ENCODE results near the gene IFIT5.

The IFIT5 gene

GRCh38 chr10:89373916-89374711 is 40.3 kb upstream of the IFIT5 start:
- ChIA-PET CTCF (interaction anchor here (1.2 to 1.3 kb wide), 2 partner anchors 10 to 13 kb away, joined by 3 to 4 read pairs; no protein-coding TSS in a partner anchor), POLR2A (no interaction called here)
- no peak for TF ChIP-seq CTCF (IDR thresholded peaks at IDR 0.05; ENCODE audit: control extremely low read depth, extremely low read depth, low read depth, missing control alignments)
- DNase-seq (ENCODE audit: extremely low spot score), result no peak

GRCh38 chr10:89374713-89375141 is 39.6 kb upstream of the IFIT5 start:
- DNase-seq (ENCODE audit: extremely low spot score), result no peak
- ChIA-PET CTCF (interaction anchor here (1.2 to 1.3 kb wide), 2 partner anchors 11 to 12 kb away, joined by 3 to 4 read pairs; no protein-coding TSS in a partner anchor), POLR2A (no interaction called here)
- TF ChIP-seq CTCF (IDR thresholded peaks at IDR 0.05; ENCODE audit: control extremely low read depth, extremely low read depth, low read depth, missing control alignments), result no peak

- ChIA-PET CTCF (interaction anchor here (2.7 kb wide), 1 partner anchor 9 kb away, joined by 16 read pairs; no protein-coding TSS in a partner anchor), POLR2A (no interaction called here)
- TF ChIP-seq CTCF (IDR thresholded peaks at IDR 0.05; ENCODE audit: control extremely low read depth, extremely low read depth, low read depth, missing control alignments), result no peak
- no peak for DNase-seq (ENCODE audit: extremely low spot score)
Observed at GRCh38 chr10:89377705-89378637, 36.4 kb upstream of the IFIT5 start, which contains the start of gene IFIT1B. IFIT1B (plus strand) TSS chr10:89378056; CDS start chr10:89378136, 80 bp downstream.

GRCh38 chr10:89379103-89379502 is 35.3 kb upstream of the IFIT5 start:
- POLR2A ChIA-PET, result no interaction called here
- DNase-seq (ENCODE audit: extremely low spot score), result no peak

GRCh38 chr10:89382757-89383156 is 31.6 kb upstream of the IFIT5 start:
- ChIA-PET CTCF (interaction anchor here (1.9 kb wide), 1 partner anchor 13 kb away, joined by 17 read pairs; no protein-coding TSS in a partner anchor), POLR2A (no interaction called here)
- no peak for DNase-seq (ENCODE audit: extremely low spot score)

More at GRCh38 chr10:89379103-89379502, 35.3 kb upstream of the IFIT5 start:
- no peak for TF ChIP-seq CTCF (IDR thresholded peaks at IDR 0.05; ENCODE audit: control extremely low read depth, extremely low read depth, low read depth, missing control alignments)
- CTCF ChIA-PET, result interaction anchor here (2.7 kb wide), 1 partner anchor 10 kb away, joined by 16 read pairs; no protein-coding TSS in a partner anchor

More at GRCh38 chr10:89382757-89383156, 31.6 kb upstream of the IFIT5 start:
- TF ChIP-seq CTCF (IDR thresholded peaks at IDR 0.05; ENCODE audit: control extremely low read depth, extremely low read depth, low read depth, missing control alignments), result no peak
